Right lobe of liver (tissue), 6 donors: ENCODE data around the gene PGGT1B. TPM values are rescaled to one million over a fixed set of nuclear protein-coding genes. Genes with fewer than 3 reads are reported as not detected.

ENCODE experiments used
- ATAC-seq, 4 donors: fragments of 200-7000 bp; cut with Tn5 transposase; one replicate each; pipeline ENCODE4 v1.9.1; 2020; ENCODE audit warnings: mild to moderate bottlenecking in 4 of 4, moderate library complexity in 4 of 4
- DNase-seq, 3 donors: peaks; one replicate each; pipeline ENCODE4 v3.0.0-alpha.2; 2020
- H3K27ac ChIP-seq, 3 donors: fragments of 200-600 bp; one replicate each; pipeline ENCODE4 v1.8.0; 2022
- H3K27me3 ChIP-seq, 2 donors: fragments of 200-600 bp; one replicate each; pipeline ENCODE4 v1.8.0; 2022
- H3K36me3 ChIP-seq, 4 donors: fragments of 200-600 bp; sonication (generic) in 1 of 4; one replicate each; pipeline versions ENCODE4 v1.5.1 to v1.8.0; 2017 to 2022; ENCODE audit warnings: control low read depth in 1 of 4
- H3K4me1 ChIP-seq, 4 donors: fragments of 200-600 bp; sonication (generic) in 1 of 4; one replicate each; pipeline versions ENCODE4 v1.5.1 to v1.8.0; 2017 to 2022; ENCODE audit warnings: control low read depth in 1 of 4
- H3K4me3 ChIP-seq, 3 donors: fragments of 200-600 bp; one replicate each; pipeline ENCODE4 v1.8.0; 2022
- H3K9me3 ChIP-seq, 4 donors: fragments of 200-600 bp; sonication (generic) in 1 of 4; one replicate each; pipeline versions ENCODE4 v1.5.1 to v1.8.0; 2017 to 2022; ENCODE audit warnings: control low read depth in 1 of 4
- POLR2A ChIP-seq: fragments of 450-650 bp; IDR thresholded peaks from one replicate; pipeline ENCODE4 v1.6.1; 2017; ENCODE audit warnings: antibody characterized with exemption, mild to moderate bottlenecking
- WGBS: methylation state at CpG from one replicate; pipeline ENCODE4 v1.1.6; 2018; ENCODE audit warnings: low coverage, low lambda C conversion rate; ENCODE audit not compliant: insufficient coverage; ENCODE audit errors: missing lambda C conversion rate; 5-methylcytosine and 5-hydroxymethylcytosine counted together
- intact Hi-C, 2 donors: fragments of 100-400 bp; cut with DNase I; formaldehyde crosslinking; loops; one replicate each; pipeline versions ENCODE4 v1.11.2 to v1.14.1; 2022
- total RNA-seq, 6 experiments: library from RNA; depleted of rRNA in 2 of 6; stranded (reverse); fragments of >200 nt in 2 of 6; fragmentation: NEBNext Ultra II Directional in 3 of 6; extraction: Animal tissue kit (Norgen Biotek cat#: 25700) in 3 of 6; gene quantifications; one replicate each; pipeline versions ENCODE4 v1.1.0 to v1.2.4, GENCODE V29; 2016 to 2023
- TF ChIP-seq, protein P1 (sequence below), 4 donors: fragments of 200-600 bp in 3 of 4; fragments of 450-650 bp in 1 of 4; IDR thresholded peaks; one replicate each; pipeline versions ENCODE4 v1.5.1 to v1.8.0; 2016 to 2022; ENCODE audit warnings: antibody characterized with exemption in 4 of 4, mild to moderate bottlenecking in 2 of 4
- donor health status: DM: no; HTN: yes; CAD: no.
- donor health status: DM: no; HTN: no; CAD: no.
- donor health status: DM: no; HTN: no; CAD: no.
- donor health status: DM: no; HTN: yes; CAD: no.
- donor health status: DM: no; HTN: yes; CAD: no.

Gene PGGT1B
- total RNA-seq, 6 experiments from 2014 or later = 7.1 to 29.3 (median 21.1) TPM

DNA sequence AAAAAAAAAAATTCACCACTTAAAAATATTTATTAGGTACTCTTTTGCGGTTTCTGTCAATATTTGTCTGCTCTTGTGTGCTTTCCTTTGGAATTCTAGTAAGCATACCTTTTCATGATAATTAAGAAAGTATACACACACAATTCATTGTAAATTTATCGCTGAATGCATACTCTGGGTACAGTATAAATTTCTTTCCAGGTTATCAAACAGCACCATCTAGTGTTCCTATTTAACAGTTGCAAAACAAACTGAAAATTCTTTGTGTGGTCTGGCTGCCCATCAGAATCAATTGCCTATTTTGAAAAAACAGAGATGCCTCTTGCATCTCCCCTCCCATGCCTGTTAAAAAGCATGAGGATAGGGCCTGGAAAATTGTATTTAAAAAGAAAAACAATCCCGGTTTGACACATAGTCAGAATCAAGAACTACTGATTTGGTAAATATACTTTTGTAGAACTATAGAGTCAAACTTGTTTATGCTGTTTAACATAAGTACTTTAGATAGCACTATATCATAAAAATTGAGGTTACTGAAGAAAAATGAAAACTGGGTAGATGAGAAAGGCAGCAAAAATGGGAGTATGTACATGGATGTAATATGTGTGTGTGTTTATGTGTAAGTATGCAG, 16.2 kb downstream of the PGGT1B start:
- Histone ChIP-seq H3K27ac (no peak overlapping the region), H3K27me3 (no peaks in the 10 kb centered on the region), H3K36me3 (no peaks in the 10 kb centered on the region), H3K4me3 (no peak overlapping the region), H3K4me1 (peaks cover 0 to 8% (median 5%) of the 10 kb centered on the region in 4 donors), H3K9me3 (no peaks in the 10 kb centered on the region)
- ATAC-seq (peak; percentile 81 to 89 (median 84)), DNase-seq (no peak)
- intact Hi-C loops = loop anchor here in 1 of 2 donors (5.0 kb wide), 1 partner anchor 149 kb away; no protein-coding TSS in a partner anchor
- TF ChIP-seq POLR2A = no peak
- TF ChIP-seq, protein P1, sequence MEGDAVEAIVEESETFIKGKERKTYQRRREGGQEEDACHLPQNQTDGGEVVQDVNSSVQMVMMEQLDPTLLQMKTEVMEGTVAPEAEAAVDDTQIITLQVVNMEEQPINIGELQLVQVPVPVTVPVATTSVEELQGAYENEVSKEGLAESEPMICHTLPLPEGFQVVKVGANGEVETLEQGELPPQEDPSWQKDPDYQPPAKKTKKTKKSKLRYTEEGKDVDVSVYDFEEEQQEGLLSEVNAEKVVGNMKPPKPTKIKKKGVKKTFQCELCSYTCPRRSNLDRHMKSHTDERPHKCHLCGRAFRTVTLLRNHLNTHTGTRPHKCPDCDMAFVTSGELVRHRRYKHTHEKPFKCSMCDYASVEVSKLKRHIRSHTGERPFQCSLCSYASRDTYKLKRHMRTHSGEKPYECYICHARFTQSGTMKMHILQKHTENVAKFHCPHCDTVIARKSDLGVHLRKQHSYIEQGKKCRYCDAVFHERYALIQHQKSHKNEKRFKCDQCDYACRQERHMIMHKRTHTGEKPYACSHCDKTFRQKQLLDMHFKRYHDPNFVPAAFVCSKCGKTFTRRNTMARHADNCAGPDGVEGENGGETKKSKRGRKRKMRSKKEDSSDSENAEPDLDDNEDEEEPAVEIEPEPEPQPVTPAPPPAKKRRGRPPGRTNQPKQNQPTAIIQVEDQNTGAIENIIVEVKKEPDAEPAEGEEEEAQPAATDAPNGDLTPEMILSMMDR (IDR thresholded peaks at IDR 0.05) = peak; percentile 71 to 80 (median 75)
- WGBS = 16% methylated on average over 3 of the region's 3 CpGs

DNA sequence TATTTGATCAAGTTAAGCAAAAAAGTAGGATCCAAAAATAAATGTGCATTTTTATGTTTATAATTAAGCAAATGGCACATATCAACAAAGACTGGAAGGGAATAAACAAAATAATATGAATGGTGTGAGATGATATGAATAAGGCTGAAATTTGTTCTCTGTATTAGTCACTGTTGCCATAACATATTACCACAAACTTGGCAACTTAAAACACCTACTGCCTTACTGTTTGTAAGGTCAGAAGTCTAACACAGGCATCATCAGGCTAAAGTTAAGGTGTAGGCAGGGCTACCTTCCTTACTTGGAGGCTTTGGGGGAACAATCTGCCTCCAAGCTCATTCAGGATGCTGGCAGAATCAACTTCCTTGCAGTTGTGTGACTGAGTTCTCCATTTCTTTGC, 19.3 kb downstream of the PGGT1B start:
- ATAC-seq = peak; percentile 56 to 81 (median 60)
- no peak overlapping the region for H3K27ac ChIP-seq
- DNase-seq = no peak
- H3K4me3 ChIP-seq = no peak overlapping the region
- no peaks in the 10 kb centered on the region for H3K9me3 ChIP-seq
- peaks cover 0 to 8% (median 5%) of the 10 kb centered on the region in 4 donors for H3K4me1 ChIP-seq
- intact Hi-C loops = no loop called here
- H3K36me3 ChIP-seq = peaks cover 0 to 11% (median 6%) of the 10 kb centered on the region in 4 donors
- TF ChIP-seq, protein P1 (IDR thresholded peaks at IDR 0.05) = no peak
- no peak for TF ChIP-seq POLR2A
- H3K27me3 ChIP-seq = no peaks in the 10 kb centered on the region

DNA sequence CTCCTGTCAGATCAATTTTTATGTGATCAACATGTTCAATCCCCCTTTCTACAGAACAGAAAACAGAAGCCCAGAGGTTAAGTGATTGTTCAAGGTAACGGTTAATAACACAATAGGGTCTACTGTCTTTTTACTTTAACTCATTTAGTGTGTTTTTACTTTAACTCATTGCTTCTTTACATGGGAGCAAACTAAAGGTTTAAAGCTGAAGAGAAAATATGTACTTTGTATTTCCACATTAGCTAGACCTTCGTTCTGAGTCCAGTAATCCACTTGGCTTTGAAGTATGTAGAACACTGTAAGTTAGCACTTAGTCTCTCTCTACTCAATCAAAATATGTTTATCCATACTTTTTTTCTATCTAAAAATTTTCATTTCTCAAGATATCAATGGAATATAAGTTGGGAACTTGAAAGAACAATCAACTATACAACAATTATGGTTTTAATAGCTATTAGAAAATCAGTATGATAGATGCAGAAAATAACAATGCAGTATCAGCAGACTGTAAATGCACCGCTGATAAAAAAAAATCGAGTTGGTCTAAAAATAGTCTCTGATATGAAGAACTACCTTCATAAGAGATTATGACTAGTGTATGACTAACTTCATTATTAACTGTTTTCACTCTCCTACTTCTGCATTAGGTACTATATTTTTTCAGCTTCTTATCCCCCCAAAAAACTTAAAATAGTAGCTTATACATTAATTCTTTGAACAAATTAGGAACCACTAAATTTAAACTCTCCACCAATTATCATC, 20.6 kb downstream of the PGGT1B start:
- TF ChIP-seq POLR2A = no peak
- TF ChIP-seq, protein P1 (IDR thresholded peaks at IDR 0.05) = no peak
- Histone ChIP-seq H3K36me3 (peaks cover 0 to 13% (median 7%) of the 10 kb centered on the region in 4 donors), H3K4me3 (no peak overlapping the region), H3K4me1 (peaks cover 0 to 8% (median 5%) of the 10 kb centered on the region in 4 donors), H3K9me3 (no peaks in the 10 kb centered on the region), H3K27me3 (no peaks in the 10 kb centered on the region), H3K27ac (no peak overlapping the region)
- 23% methylated on average over 4 of the region's 4 CpGs for WGBS
- no peak for DNase-seq
- intact Hi-C loops = no loop called here
- ATAC-seq = peak; percentile 78 to 92 (median 85)

DNA sequence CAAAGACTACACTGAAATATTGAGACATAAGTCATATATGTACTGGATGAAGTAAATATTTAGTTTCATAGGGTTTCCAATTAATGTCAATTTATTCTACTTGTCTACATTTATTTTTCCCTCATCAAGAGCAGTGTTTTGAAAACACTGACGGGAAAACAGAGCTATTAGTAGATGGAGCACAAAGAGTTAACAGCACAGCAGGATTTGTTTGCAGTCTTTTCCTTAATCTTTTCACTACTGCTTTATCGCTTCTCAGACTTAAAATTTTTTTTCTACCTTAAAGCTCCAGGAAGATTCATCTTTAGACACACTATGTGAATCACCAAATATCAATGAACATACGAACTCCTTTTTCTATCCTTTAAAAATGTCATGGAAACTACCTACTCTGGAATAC, 25.6 kb downstream of the PGGT1B start:
- H3K27ac ChIP-seq = no peak overlapping the region
- ATAC-seq (no peak), DNase-seq (no peak)
- no peaks in the 10 kb centered on the region for H3K9me3 ChIP-seq
- intact Hi-C loops = no loop called here
- H3K4me1 ChIP-seq = no peaks in the 10 kb centered on the region
- TF ChIP-seq, protein P1 (IDR thresholded peaks at IDR 0.05) = no peak
- TF ChIP-seq POLR2A = no peak
- 90% methylated on average over 3 of the region's 3 CpGs for WGBS
- no peak overlapping the region for H3K4me3 ChIP-seq
- H3K27me3 ChIP-seq = no peaks in the 10 kb centered on the region
- H3K36me3 ChIP-seq = peaks cover 0 to 20% (median 7%) of the 10 kb centered on the region in 4 donors
